B cell (primary cell): ENCODE data around the gene SECTM1. TPM values are rescaled to one million over a fixed set of nuclear protein-coding genes. Genes with fewer than 3 reads are reported as not detected.
A peak's percentile ranks its signal among the peaks of the same experiment; 100 is the strongest.

Experiments used
- ATAC-seq: fragments of 200-7000 bp; cut with Tn5 transposase; one replicate; pipeline ENCODE4 v1.10.0; 2021; ENCODE audit warnings: low read depth, mild to moderate bottlenecking, moderate number of reproducible peaks, moderate library complexity
- CTCF ChIA-PET: fragments of 350-600 bp; sonication (Branson Sonifier 250); formaldehyde crosslinking; loops from one replicate; lab custom pipeline; 2021; ENCODE audit warnings: antibody characterized with exemption, inconsistent platforms; lab: Charles Lee
- POLR2A ChIA-PET: fragments of 350-600 bp; sonication (Branson Sonifier 250); formaldehyde crosslinking; loops from one replicate; lab custom pipeline; 2021; ENCODE audit warnings: antibody characterized with exemption; lab: Charles Lee
- DNase-seq: peaks from one replicate; pipeline ENCODE4 v3.0.0; 2013
- H2AFZ ChIP-seq: 2 replicates; pipeline ENCODE4 v1.6.1; 2012; ENCODE audit warnings: mild to moderate bottlenecking, low read depth, low read length; ENCODE audit not compliant: insufficient read depth, poor library complexity, severe bottlenecking
- H3K27ac ChIP-seq, 2 donors: 1 replicate in 1 of 2; 2 replicates in 1 of 2; pipeline ENCODE4 v1.5.1; 2012 to 2013; ENCODE audit warnings: low read length in 2 of 2, mild to moderate bottlenecking in 2 of 2, moderate library complexity in 1 of 2
- H3K27me3 ChIP-seq, 4 experiments: fragments of 200-600 bp in 1 of 4; sonication (generic) in 1 of 4; replicated peaks in 1 of 4; 1 replicate in 2 of 4; 2 replicates in 2 of 4; pipeline versions ENCODE4 v1.6.1 to v1.7.0; 2013 to 2016; ENCODE audit warnings: low read length in 3 of 4, mild to moderate bottlenecking in 2 of 4, mixed read lengths in 1 of 4, moderate library complexity in 1 of 4; ENCODE audit not compliant: insufficient read depth in 4 of 4, control insufficient read depth in 3 of 4; ENCODE audit errors: control extremely low read depth in 1 of 4
- H3K36me3 ChIP-seq, 2 experiments: replicated peaks in 1 of 2; 1 replicate in 1 of 2; 2 replicates in 1 of 2; pipeline versions ENCODE4 v1.6.1 to v1.7.1; 2013; ENCODE audit warnings: low read length in 1 of 2; ENCODE audit not compliant: insufficient read depth in 2 of 2, control insufficient read depth in 1 of 2; ENCODE audit errors: control extremely low read depth in 1 of 2, extremely low read depth in 1 of 2
- H3K4me1 ChIP-seq, 2 donors: fragments of 200-600 bp in 1 of 2; sonication (generic) in 1 of 2; 1 replicate in 1 of 2; 2 replicates in 1 of 2; pipeline versions ENCODE4 v1.5.1 to v1.6.1; 2013 to 2017; ENCODE audit warnings: low read length in 2 of 2; ENCODE audit not compliant: control insufficient read depth in 2 of 2, insufficient read depth in 2 of 2
- H3K4me2 ChIP-seq: replicated peaks from 2 replicates; pipeline ENCODE3; 2012; ENCODE audit warnings: mild to moderate bottlenecking, low read depth, low read length; ENCODE audit not compliant: poor library complexity, severe bottlenecking
- H3K4me3 ChIP-seq, 5 experiments: fragments of 200-600 bp in 1 of 5; sonication (generic) in 1 of 5; 1 replicate in 3 of 5; 2 replicates in 2 of 5; pipeline versions ENCODE4 v1.5.1 to v1.7.0; 2011 to 2016; ENCODE audit warnings: low read length in 4 of 5, mild to moderate bottlenecking in 4 of 5, low read depth in 2 of 5, control low read depth in 1 of 5, moderate library complexity in 1 of 5; ENCODE audit not compliant: insufficient read depth in 1 of 5; ENCODE audit errors: control extremely low read depth in 1 of 5, extremely low read depth in 1 of 5
- H3K79me2 ChIP-seq: fragments of 200-600 bp; sonication (generic); one replicate; pipeline ENCODE4 v1.6.0; 2016; ENCODE audit warnings: low read length; ENCODE audit not compliant: control insufficient read depth, insufficient read depth
- H3K9ac ChIP-seq: fragments of 200-600 bp; sonication (generic); 2 replicates; pipeline ENCODE4 v1.6.1; 2017; ENCODE audit warnings: mild to moderate bottlenecking, low read length, moderate library complexity
- H3K9me3 ChIP-seq, 3 donors: one replicate each; pipeline versions ENCODE4 v1.6.1 to v1.7.1; 2013; ENCODE audit warnings: low read length in 2 of 3; ENCODE audit not compliant: control insufficient read depth in 2 of 3, insufficient read depth in 1 of 3; ENCODE audit errors: control extremely low read depth in 1 of 3
- H4K20me1 ChIP-seq: 2 replicates; pipeline ENCODE4 v1.6.0; 2012; ENCODE audit warnings: mild to moderate bottlenecking, low read length; ENCODE audit not compliant: insufficient read depth, control insufficient read depth, poor library complexity, severe bottlenecking
- H3K27ac Mint-ChIP-seq: one replicate; pipeline ENCODE4 v1.8.0; 2021; ENCODE audit warnings: mixed read lengths
- H3K27me3 Mint-ChIP-seq: one replicate; pipeline ENCODE4 v1.8.0; 2021; ENCODE audit warnings: mixed read lengths
- H3K4me1 Mint-ChIP-seq: one replicate; pipeline ENCODE4 v1.8.0; 2021; ENCODE audit warnings: mixed read lengths
- H3K4me3 Mint-ChIP-seq: one replicate; pipeline ENCODE4 v1.8.0; 2021; ENCODE audit warnings: mixed read lengths
- H3K9me3 Mint-ChIP-seq: one replicate; pipeline ENCODE4 v1.8.0; 2022; ENCODE audit warnings: mixed read lengths; ENCODE audit not compliant: insufficient read depth
- CTCF ChIP-seq: fragments of 200-600 bp; IDR thresholded peaks from one replicate; pipeline ENCODE4 v1.8.0; 2022; ENCODE audit warnings: antibody characterized with exemption, mild to moderate bottlenecking
- EZH2 ChIP-seq: IDR thresholded peaks from 2 replicates; pipeline ENCODE4 v1.6.1; 2012; ENCODE audit warnings: borderline replicate concordance, low read depth, mild to moderate bottlenecking, moderate library complexity, low read length; ENCODE audit not compliant: insufficient read depth, poor library complexity, severe bottlenecking
- WGBS: methylation state at CpG from one replicate; pipeline ENCODE4 v1.1.5; 2013; ENCODE audit warnings: missing lambda C conversion rate; ENCODE audit not compliant: insufficient coverage; 5-methylcytosine and 5-hydroxymethylcytosine counted together
- intact Hi-C: fragments of 100-400 bp; cut with micrococcal nuclease; formaldehyde crosslinking; loops from one replicate; pipeline ENCODE4 v1.10.0; 2022
- polyA plus RNA-seq: library from polyadenylated mRNA; depleted of rRNA; stranded (reverse); fragments of >200 nt; gene quantifications from 2 replicates; pipeline ENCODE4 v1.2.3, GENCODE V29; 2012
- total RNA-seq, 2 donors: library from RNA; stranded (reverse); fragments of 120-200 nt in 1 of 2; gene quantifications; 1 replicate in 1 of 2; 2 replicates in 1 of 2; pipeline versions ENCODE4 v1.2.3 to v1.2.4, GENCODE V29; 2013 to 2022

The SECTM1 gene
- total and polyA plus RNA-seq, 2 donors (not counting 1 experiment from before 2014, with no cell fraction given): 0.17 to 1.2 TPM

- Mint-ChIP-seq H3K27ac (peak overlapping the region; percentile 100), H3K4me3 (peak overlapping the region; percentile 99), H3K9me3 (no peaks in the 10 kb centered on the region), H3K4me1 (peaks cover 75% of the 10 kb centered on the region), H3K27me3 (no peaks in the 10 kb centered on the region)
- no peaks in the 10 kb centered on the region for H3K79me2 ChIP-seq
- H3K4me3 ChIP-seq: peak overlapping the region; percentile 71 to 99 (median 87)
- ATAC-seq (no peak), DNase-seq (no peak)
- H2AFZ ChIP-seq: peak overlapping the region; percentile 15
- no peaks in the 10 kb centered on the region for H4K20me1 ChIP-seq
- peak overlapping the region; percentile 99 for H3K9ac ChIP-seq
- peaks cover 37 to 62% of the 10 kb centered on the region in 2 donors for H3K4me1 ChIP-seq
- ChIA-PET POLR2A (interaction anchor here (0.5 to 2.9 kb wide), 5 partner anchors 23 to 230 kb away, joined by 3 to 20 read pairs (median 15); partner anchors contain the start of genes CSNK1D and SLC16A3), CTCF (interaction anchor here (1.0 to 5.5 kb wide), 4 partner anchors 11 to 59 kb away, joined by 4 to 24 read pairs (median 8); no protein-coding TSS in a partner anchor)
- H3K9me3 ChIP-seq: no peaks in the 10 kb centered on the region
- 26% methylated on average over 5 of the region's 7 CpGs for WGBS
- intact Hi-C loops: loop anchor here (1.0 to 10.0 kb wide), 4 partner anchors 23 to 432 kb away; partner anchors contain the start of genes CSNK1D, HEXD, OGFOD3 and P4HB
- H3K27me3 ChIP-seq: no peaks in the 10 kb centered on the region
- TF ChIP-seq EZH2: no peak
- no peak for TF ChIP-seq CTCF
- no peaks in the 10 kb centered on the region for H3K36me3 ChIP-seq
- H3K4me2 ChIP-seq: peak overlapping the region; percentile 99
- H3K27ac ChIP-seq: peak overlapping the region; percentile 99 to 100
These were observed 36.9 kb downstream of the SECTM1 start for GRCh38 chr17:82296511-82297279.

GRCh38 chr17:82295472-82295814 lies 38.1 kb downstream of the SECTM1 start:
- Mint-ChIP-seq H3K27me3 (no peaks in the 10 kb centered on the region), H3K4me1 (peaks cover 67% of the 10 kb centered on the region), H3K27ac (peak overlapping the region; percentile 62), H3K9me3 (no peaks in the 10 kb centered on the region), H3K4me3 (peak overlapping the region; percentile 21)
- ATAC-seq (no peak), DNase-seq (no peak)
- H3K27me3 ChIP-seq: no peaks in the 10 kb centered on the region
- intact Hi-C loops: loop anchor here (10.0 kb wide), 2 partner anchors 119 to 431 kb away; partner anchors contain the start of genes HEXD, OGFOD3 and P4HB
- no peak overlapping the region for H3K27ac ChIP-seq
- CTCF ChIA-PET: no interaction called here
- no peak overlapping the region for H3K9ac ChIP-seq
- H3K4me2 ChIP-seq: no peak overlapping the region
- H3K36me3 ChIP-seq: no peaks in the 10 kb centered on the region
- no peaks in the 10 kb centered on the region for H4K20me1 ChIP-seq
- H3K79me2 ChIP-seq: no peaks in the 10 kb centered on the region
- no peaks in the 10 kb centered on the region for H3K9me3 ChIP-seq
- POLR2A ChIA-PET: interaction anchor here (0.5 kb wide), 1 partner anchor 73 kb away, joined by 3 read pairs; no protein-coding TSS in a partner anchor
- WGBS: 92% methylated on average over 4 of the region's 4 CpGs
- no peak overlapping the region for H2AFZ ChIP-seq
- no peak overlapping the region for H3K4me3 ChIP-seq
- TF ChIP-seq EZH2 (no peak), CTCF (no peak)
- H3K4me1 ChIP-seq: peaks cover 30 to 53% of the 10 kb centered on the region in 2 donors
